Stimulated activated CD4-positive, alpha-beta T cell treated with anti-CD3 and anti-CD28 coated beads, Interleukin-1b, Interleukin-23, amount 100 ng/mL, for 48 hours (primary cell): Measurements from ENCODE around the gene CALN1.

Experiments
- DNase-seq: peaks from one replicate; pipeline ENCODE4 v3.0.0-alpha.2; 2020

The CALN1 gene

DNA sequence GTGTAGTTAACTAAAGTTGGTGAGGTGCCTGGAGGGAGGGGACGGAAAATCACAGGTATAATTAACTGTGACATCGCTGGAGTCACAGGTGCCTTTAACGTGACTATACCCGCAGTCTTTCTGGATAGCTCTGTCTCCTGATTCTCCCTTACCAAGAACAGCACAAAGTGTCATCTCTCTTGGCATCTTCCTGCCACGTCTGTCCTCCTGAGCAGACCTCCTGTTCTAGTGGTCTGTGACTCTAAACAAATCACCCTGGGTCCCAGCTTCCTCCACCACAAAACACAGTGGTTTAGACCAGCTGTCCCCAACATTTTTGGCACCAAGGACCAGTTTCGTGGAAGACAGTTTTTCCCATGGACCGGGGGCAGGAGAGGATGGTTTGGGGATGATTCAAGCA is 90.5 kb downstream of the CALN1 start:
- DNase-seq, result no peak

GRCh38 chr7:72321081-72321480 is 91.1 kb downstream of the CALN1 start:
- DNase-seq, result no peak

DNA sequence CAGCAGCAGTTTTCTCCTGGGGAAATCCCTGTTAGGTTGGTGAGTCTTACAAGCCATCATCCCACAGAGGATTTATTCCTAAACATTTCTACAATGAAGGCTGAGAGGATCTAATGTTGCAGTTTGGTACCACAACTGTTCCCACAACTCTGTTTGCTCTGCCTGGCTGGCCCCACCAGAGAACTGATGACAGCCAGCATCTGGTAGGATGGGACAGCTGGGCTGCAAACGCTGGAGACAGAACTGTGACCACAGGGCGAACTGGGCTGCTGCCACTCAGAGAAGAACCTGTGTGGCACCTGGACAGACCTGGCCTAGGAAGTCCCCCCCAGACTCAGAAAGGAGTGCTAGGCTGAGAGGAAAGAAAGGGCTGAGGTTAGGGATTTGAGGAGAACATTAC is 94.8 kb downstream of the CALN1 start:
- DNase-seq, result no peak

GRCh38 chr7:72316148-72316547 is 96.0 kb downstream of the CALN1 start:
- no peak for DNase-seq

DNA sequence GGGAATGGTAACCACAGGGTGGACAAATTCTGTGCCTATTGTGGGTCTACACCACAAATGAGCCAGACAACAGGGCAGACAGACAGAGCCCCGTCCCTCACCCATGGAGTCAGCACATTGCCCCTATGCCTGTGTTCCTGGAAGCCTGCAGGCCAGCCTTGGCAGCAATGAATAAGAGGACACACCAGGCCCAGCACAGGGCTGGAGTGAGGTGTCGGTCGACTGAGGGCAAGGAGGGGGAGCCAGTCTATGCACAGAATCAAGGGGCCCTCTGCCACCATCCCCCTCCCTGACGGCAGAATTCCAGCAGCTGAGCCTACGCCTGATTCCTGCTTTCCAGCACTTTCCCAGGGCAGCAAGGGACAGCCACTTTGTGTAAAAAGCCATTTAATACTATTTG is 98.2 kb downstream of the CALN1 start:
- no peak for DNase-seq

DNA sequence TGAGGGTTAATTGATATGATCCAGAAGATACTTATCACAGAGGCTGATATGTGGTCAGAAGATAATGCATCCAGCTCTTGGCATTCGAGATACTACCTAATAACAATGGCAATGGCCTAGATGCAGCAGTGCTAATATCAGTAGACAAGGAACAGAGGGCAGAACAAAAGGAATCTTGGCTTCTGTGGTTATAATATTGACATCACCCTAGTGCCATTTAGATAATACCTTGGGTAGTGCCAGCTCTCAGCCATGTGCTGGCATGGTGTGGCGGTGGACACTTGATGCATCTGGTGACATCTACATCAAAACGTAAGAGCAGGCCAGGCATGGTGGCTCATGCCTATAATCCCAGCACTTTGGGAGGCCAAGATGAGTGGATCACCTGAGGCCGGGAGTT is 101.8 kb downstream of the CALN1 start:
- DNase-seq, result no peak

- no peak for DNase-seq
These were observed 102.7 kb downstream of the CALN1 start for GRCh38 chr7:72309476-72309875.

- DNase-seq, result no peak
These were observed 103.2 kb downstream of the CALN1 start for GRCh38 chr7:72308986-72309385.

GRCh38 chr7:72307566-72307965 is 104.6 kb downstream of the CALN1 start:
- DNase-seq, result no peak

- no peak for DNase-seq
These were observed 113.2 kb downstream of the CALN1 start for GRCh38 chr7:72298912-72299311.

- DNase-seq, result no peak
These were observed 114.0 kb downstream of the CALN1 start for GRCh38 chr7:72298091-72298490.

- no peak for DNase-seq
These were observed 114.5 kb downstream of the CALN1 start for GRCh38 chr7:72297636-72298035.

- no peak for DNase-seq
These were observed 119.3 kb downstream of the CALN1 start for GRCh38 chr7:72292794-72293193.

- DNase-seq, result no peak
These were observed 120.0 kb downstream of the CALN1 start for GRCh38 chr7:72292118-72292517.

- DNase-seq, result no peak
These were observed 125.6 kb downstream of the CALN1 start for GRCh38 chr7:72286519-72286918.

GRCh38 chr7:72283309-72283708 is 128.8 kb downstream of the CALN1 start:
- no peak for DNase-seq

DNA sequence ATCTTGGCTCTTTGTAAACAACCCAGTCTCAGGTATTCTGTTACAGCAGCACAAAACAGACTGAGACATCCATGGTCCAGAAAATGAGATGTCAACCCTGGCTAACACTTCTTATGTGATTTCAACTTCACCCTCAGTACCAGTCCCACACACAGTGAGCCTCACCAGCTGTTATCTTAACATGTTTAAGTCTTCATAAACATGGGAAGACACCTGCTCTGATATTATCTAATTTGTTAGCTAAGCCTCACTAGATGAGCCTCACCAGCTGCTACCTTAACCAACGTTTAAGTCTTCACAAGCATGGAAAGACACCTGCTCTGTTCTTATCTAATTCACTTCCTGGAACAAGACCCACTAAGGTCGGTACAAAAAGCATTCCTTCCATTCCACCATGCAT is 130.8 kb downstream of the CALN1 start:
- no peak for DNase-seq

GRCh38 chr7:72279203-72279602 is 132.9 kb downstream of the CALN1 start:
- no peak for DNase-seq

DNA sequence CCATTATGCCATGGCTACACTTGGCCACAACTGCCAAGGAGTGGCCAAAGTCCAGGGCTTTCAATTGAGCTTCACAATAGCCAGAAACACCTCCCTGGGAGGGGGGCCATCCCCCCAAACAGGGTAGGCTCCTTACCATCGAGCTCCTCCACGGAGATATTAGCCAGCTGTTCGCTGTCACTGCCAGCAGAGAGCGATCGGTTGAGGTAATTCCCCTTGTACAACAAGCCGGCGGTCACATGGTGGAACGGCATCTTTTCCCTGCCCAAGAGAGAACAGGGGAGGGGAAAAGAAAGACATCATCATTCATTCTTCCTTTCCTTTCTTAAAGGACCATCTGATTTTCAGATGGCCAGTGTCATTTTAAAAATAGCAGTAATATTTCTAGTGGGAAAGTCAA is 133.6 kb downstream of the CALN1 start:
- DNase-seq, result no peak

- DNase-seq, result no peak
These were observed 136.6 kb downstream of the CALN1 start for GRCh38 chr7:72275382-72276070.

- no peak for DNase-seq
These were observed 139.7 kb downstream of the CALN1 start for GRCh38 chr7:72272479-72272878.

GRCh38 chr7:72268796-72269195 is 143.3 kb downstream of the CALN1 start:
- no peak for DNase-seq

GRCh38 chr7:72268090-72268489 is 144.0 kb downstream of the CALN1 start:
- no peak for DNase-seq

DNA sequence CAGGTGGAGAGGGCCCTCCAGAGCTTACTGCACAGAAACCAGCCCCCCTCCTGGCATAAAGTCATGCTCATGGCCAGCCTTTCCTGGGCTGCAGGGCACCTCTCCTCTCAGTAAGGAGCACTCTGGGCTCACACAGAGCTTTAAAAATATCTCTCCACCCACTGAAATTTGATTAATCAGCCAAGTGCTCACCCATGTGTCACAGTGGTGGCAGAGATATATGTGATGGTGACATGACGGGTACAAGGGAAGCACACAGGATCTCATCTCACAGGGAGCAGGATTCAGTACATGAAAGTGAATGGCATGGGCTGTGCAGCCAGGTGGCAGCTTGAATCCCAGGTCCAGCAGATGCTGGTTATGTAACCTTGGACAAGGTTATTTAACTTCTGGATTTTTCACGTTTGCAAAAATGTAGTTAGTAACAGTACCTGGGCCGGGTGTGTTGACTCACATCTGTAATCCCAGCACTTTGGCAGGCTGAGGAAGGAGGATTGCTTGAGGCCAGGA is 144.8 kb downstream of the CALN1 start:
- no peak for DNase-seq

- no peak for DNase-seq
These were observed 145.4 kb downstream of the CALN1 start for GRCh38 chr7:72266771-72267170.
